K562 (cell line): ENCODE data around the gene FSTL3. TPM values are rescaled to one million over a fixed set of nuclear protein-coding genes. Genes with fewer than 3 reads are reported as not detected.
A peak's percentile ranks its signal among the peaks of the same experiment; 100 is the strongest.

Experiments used
- BCL6 ChIP-seq: fragments of 250-450 bp; sonication (Bioruptor Pico); IDR thresholded peaks from 2 replicates; pipeline ENCODE4 v1.4.0; 2020
- BRCA1 ChIP-seq, 2 experiments: fragments of 450-650 bp in 1 of 2; sonication (generic) in 1 of 2; formaldehyde crosslinking in 1 of 2; IDR thresholded peaks; 2 replicates each; pipeline versions ENCODE4 v1.5.0 to v1.6.1; 2017 to 2020; ENCODE audit warnings: mild to moderate bottlenecking in 1 of 2, missing genetic modification reagents in 1 of 2
- CBX1 ChIP-seq: sonication (generic); IDR thresholded peaks from 2 replicates; pipeline ENCODE4 v1.6.1; 2016; ENCODE audit warnings: antibody characterized with exemption, low read depth, mild to moderate bottlenecking
- CEBPG ChIP-seq, 3 experiments: fragments of 200-800 bp in 1 of 3; sonication (Bioruptor generic) in 1 of 3; sonication (generic) in 1 of 3; formaldehyde crosslinking in 1 of 3; IDR thresholded peaks in 2 of 3; conservative IDR thresholded peaks in 1 of 3; 2 replicates each; pipeline versions ENCODE4 v1.6.1 to v1.8.0; 2016 to 2022; ENCODE audit warnings: missing compliant biosample characterization in 2 of 3, missing genetic modification characterization in 2 of 3, mild to moderate bottlenecking in 1 of 3, missing genetic modification reagents in 1 of 3
- CTCF ChIP-seq, 3 experiments: IDR thresholded peaks in 2 of 3; conservative IDR thresholded peaks in 1 of 3; 2 replicates each; pipeline ENCODE4 v1.5.1; 2011 to 2012; ENCODE audit warnings: low read length in 3 of 3, mild to moderate bottlenecking in 3 of 3, control low read depth in 2 of 3, improper control_type of control experiment in 1 of 3, inconsistent platforms in 1 of 3, low read depth in 1 of 3, mixed read lengths in 1 of 3, moderate library complexity in 1 of 3; ENCODE audit not compliant: insufficient read depth in 2 of 3
- E2F8 ChIP-seq: fragments of 450-650 bp; IDR thresholded peaks from 2 replicates; pipeline ENCODE4 v1.7.1; 2018; ENCODE audit warnings: mild to moderate bottlenecking, low read depth; ENCODE audit not compliant: partially characterized antibody
- FOXP1 ChIP-seq: sonication (generic); formaldehyde crosslinking; IDR thresholded peaks from 2 replicates; pipeline ENCODE4 v1.8.0; 2022; ENCODE audit warnings: mild to moderate bottlenecking, missing genetic modification reagents
- HCFC1 ChIP-seq: IDR thresholded peaks from 2 replicates; pipeline ENCODE4 v1.6.1; 2012; ENCODE audit warnings: low read depth, low read length, improper control_type of control experiment
- NCOR1 ChIP-seq: fragments of 450-650 bp; IDR thresholded peaks from 2 replicates; pipeline ENCODE4 v1.6.1; 2016; ENCODE audit warnings: mild to moderate bottlenecking, moderate library complexity
- NRF1 ChIP-seq, 2 experiments: fragments of 450-650 bp; IDR thresholded peaks in 1 of 2; conservative IDR thresholded peaks in 1 of 2; 2 replicates each; pipeline ENCODE4 v1.6.1; 2014; ENCODE audit warnings: mild to moderate bottlenecking in 2 of 2
- PKNOX1 ChIP-seq: fragments of 450-650 bp; IDR thresholded peaks from 2 replicates; pipeline ENCODE4 v1.6.1; 2016
- RBM34 ChIP-seq: fragments of 200-400 bp; formaldehyde crosslinking; IDR thresholded peaks from 2 replicates; pipeline ENCODE4 v1.6.1; 2018; ENCODE audit warnings: low read length, borderline replicate concordance; ENCODE audit not compliant: insufficient read depth
- SMARCA4 ChIP-seq: fragments of 450-650 bp; IDR thresholded peaks from 2 replicates; pipeline ENCODE4 v1.6.1; 2016
- SNAPC5 ChIP-seq: fragments of 250-450 bp; sonication (Bioruptor Pico); IDR thresholded peaks from 2 replicates; pipeline ENCODE4 v1.8.0; 2021; ENCODE audit warnings: moderate library complexity, mild to moderate bottlenecking, inconsistent platforms
- SREBF2 ChIP-seq: sonication (generic); formaldehyde crosslinking; IDR thresholded peaks from 2 replicates; pipeline ENCODE4 v1.4.0; 2020; ENCODE audit warnings: mild to moderate bottlenecking, missing genetic modification reagents
- STAG1 ChIP-seq: sonication (generic); formaldehyde crosslinking; IDR thresholded peaks from 2 replicates; pipeline ENCODE4 v1.5.0; 2020; ENCODE audit warnings: missing genetic modification reagents, borderline replicate concordance
- TCF3 ChIP-seq: sonication (generic); formaldehyde crosslinking; IDR thresholded peaks from 2 replicates; pipeline ENCODE4 v1.4.0; 2020; ENCODE audit warnings: mild to moderate bottlenecking, missing genetic modification reagents
- TRIM24 ChIP-seq, 2 experiments: fragments of 450-650 bp; IDR thresholded peaks; 2 replicates each; pipeline ENCODE4 v1.6.1; 2016
- ZC3H4 ChIP-seq: sonication (generic); formaldehyde crosslinking; IDR thresholded peaks from 2 replicates; pipeline ENCODE4 v1.9.0; 2021; ENCODE audit warnings: missing genetic modification reagents, borderline replicate concordance
- ZEB2 ChIP-seq: fragments of 450-650 bp; IDR thresholded peaks from 2 replicates; pipeline ENCODE4 v1.6.1; 2016
- ZFP1 ChIP-seq: fragments of 450-650 bp; formaldehyde crosslinking; IDR thresholded peaks from 2 replicates; pipeline ENCODE4 v1.4.0; 2020; ENCODE audit warnings: mild to moderate bottlenecking, mixed read lengths
- ZNF143 ChIP-seq: sonication (generic); formaldehyde crosslinking; IDR thresholded peaks from 2 replicates; pipeline ENCODE4 v1.9.0; 2022; ENCODE audit warnings: mild to moderate bottlenecking, missing genetic modification reagents
- ZNF778 ChIP-seq: fragments of 450-650 bp; formaldehyde crosslinking; IDR thresholded peaks from 2 replicates; pipeline ENCODE4 v1.4.0; 2020; ENCODE audit warnings: mild to moderate bottlenecking, moderate library complexity
- polyA plus RNA-seq, 8 experiments: library from polyadenylated mRNA; depleted of rRNA in 4 of 8; stranded (reverse) in 5 of 8; unstranded in 3 of 8; fragments of >200 nt; fragmentation: Nextera tagmentation in 2 of 8; fragmentation: Illumina TruSeq in 1 of 8; extraction: Ambion mirVana in 2 of 8; extraction: Trizol in 1 of 8; gene quantifications; 2 replicates each; pipeline versions ENCODE4 v1.2.1 to v1.2.3, GENCODE V29; 2011 to 2014; ENCODE audit warnings: inconsistent platforms in 1 of 8, missing spikeins in 1 of 8
- total RNA-seq, 7 experiments: library from RNA; depleted of rRNA in 6 of 7; stranded (reverse); fragments of >200 nt in 6 of 7; fragmentation: Illumina TruSeq in 2 of 7; extraction: Trizol in 2 of 7; gene quantifications; 2 replicates each; pipeline versions ENCODE4 v1.2.1 to v1.2.3, GENCODE V29; 2011 to 2021; ENCODE audit warnings: low replicate concordance in 1 of 7

Gene FSTL3
- total and polyA plus RNA-seq, 9 of the 15 experiments (the other 6 are each of a cell fraction or from before 2014, with no cell fraction given) = 0.35 to 6.8 (median 4.2) TPM; not detected in 1

- TF ChIP-seq E2F8 (no peak), BCL6 (CRISPR knock-in tag) (no peak), CTCF (IDR thresholded peaks at IDR 0.05 in 2 of 3, conservative IDR thresholded peaks at IDR 0.05 in 1 of 3; ENCODE audit: insufficient read depth in 2 of 3, low read depth in 1 of 3, low read length in 3 of 3) (no peak), CBX1 (no peak), HCFC1 (no peak), FOXP1 (CRISPR knock-in tag) (no peak; the same call in 1 of the 2 replicates), NCOR1 (no peak), NRF1 (conservative IDR thresholded peaks at IDR 0.05 in 1 of 2, IDR thresholded peaks at IDR 0.05 in 1 of 2) (peak in 1 of 2 experiments; percentile 39; a peak in 2 of 4 replicates), ZNF143 (CRISPR knock-in tag) (no peak), TCF3 (no peak), ZC3H4 (CRISPR knock-in tag) (no peak), PKNOX1 (0 out of 2 replicates have a peak, but pooled peaks have one; percentile 16), CEBPG (CRISPR knock-in tag; IDR thresholded peaks at IDR 0.05) (no peak), CEBPG (tag; conservative IDR thresholded peaks at IDR 0.05 in 1 of 2, IDR thresholded peaks at IDR 0.05 in 1 of 2) (no peak), ZNF778 (CRISPR knock-in tag) (no peak), SNAPC5 (no peak), BRCA1 (IDR thresholded peaks at IDR 0.05) (no peak), BRCA1 (CRISPR knock-in tag; IDR thresholded peaks at IDR 0.05) (no peak), TRIM24 (IDR thresholded peaks at IDR 0.05) (no peak), ZFP1 (CRISPR knock-in tag) (no peak), STAG1 (CRISPR knock-in tag) (no peak), SMARCA4 (peak; percentile 48), RBM34 (no peak), ZEB2 (no peak), SREBF2 (CRISPR knock-in tag) (no peak)
These were observed 36.7 kb upstream of the FSTL3 start, which contains the start of gene FGF22 (continued) for GRCh38 chr19:639253-640160.
